Esophagus muscularis mucosa (tissue), 4 donors: ENCODE measurements around the gene ABCC9. TPM values are rescaled to one million over a fixed set of nuclear protein-coding genes. Genes with fewer than 3 reads are reported as not detected.
A peak's percentile ranks its signal among the peaks of the same experiment; 100 is the strongest.

Source experiments
- DNase-seq: peaks from one replicate; pipeline ENCODE4 v3.0.0-alpha.2; 2017; ENCODE audit errors: extremely low spot score
- H3K27ac ChIP-seq, 4 donors: fragments of 200-600 bp; sonication (generic); replicated peaks in 1 of 4; 1 replicate in 3 of 4; 2 replicates in 1 of 4; pipeline ENCODE4 v1.5.1; 2016 to 2019; ENCODE audit warnings: mild to moderate bottlenecking in 1 of 4
- H3K27me3 ChIP-seq, 4 donors: fragments of 200-600 bp; sonication (generic); one replicate each; pipeline versions ENCODE4 v1.5.1 to v1.6.0; 2016 to 2019
- H3K36me3 ChIP-seq, 4 donors: fragments of 200-600 bp; sonication (generic); one replicate each; pipeline ENCODE4 v1.5.1; 2016 to 2019
- H3K4me1 ChIP-seq, 4 donors: fragments of 200-600 bp; sonication (generic); one replicate each; pipeline ENCODE4 v1.5.1; 2016 to 2019
- H3K4me3 ChIP-seq, 4 donors: fragments of 200-600 bp; sonication (generic); 1 replicate in 2 of 4; 2 replicates in 2 of 4; pipeline ENCODE4 v1.5.1; 2016 to 2019; ENCODE audit warnings: mild to moderate bottlenecking in 4 of 4, moderate library complexity in 1 of 4
- H3K9me3 ChIP-seq, 4 donors: fragments of 200-600 bp; sonication (generic); 1 replicate in 3 of 4; 2 replicates in 1 of 4; pipeline ENCODE4 v1.5.1; 2016 to 2019
- EP300 ChIP-seq: sonication (generic); formaldehyde crosslinking; IDR thresholded peaks from one replicate; pipeline ENCODE4 v1.6.1; 2017; ENCODE audit warnings: antibody characterized with exemption
- POLR2A ChIP-seq: fragments of 450-650 bp; IDR thresholded peaks from one replicate; pipeline ENCODE4 v1.6.1; 2017; ENCODE audit warnings: antibody characterized with exemption, moderate library complexity, mild to moderate bottlenecking, low read depth
- POLR2AphosphoS5 ChIP-seq, 2 donors: sonication (generic); formaldehyde crosslinking; IDR thresholded peaks; one replicate each; pipeline ENCODE4 v1.6.1; 2017; ENCODE audit warnings: antibody characterized with exemption in 2 of 2
- WGBS: methylation state at CpG from one replicate; pipeline ENCODE4 v1.1.5; 2018; 5-methylcytosine and 5-hydroxymethylcytosine counted together
- intact Hi-C: fragments of 100-400 bp; cut with DNase I; formaldehyde crosslinking; loops from one replicate; pipeline ENCODE4 v1.15.1; 2023
- total RNA-seq, 4 donors: library from RNA; depleted of rRNA; stranded (reverse); fragments of >200 nt; gene quantifications; one replicate each; pipeline versions ENCODE4 v1.1.0 to v1.2.1, GENCODE V29; 2016
- TF ChIP-seq, protein P1 (sequence below), 3 experiments: fragments of 200-600 bp in 2 of 3; fragments of 450-650 bp in 1 of 3; sonication (generic) in 2 of 3; IDR thresholded peaks; one replicate each; pipeline ENCODE4 v1.5.1; 2017 to 2019; ENCODE audit warnings: antibody characterized with exemption in 3 of 3, mild to moderate bottlenecking in 2 of 3, moderate library complexity in 1 of 3

ABCC9 gene
- total RNA-seq, 4 donors from 2014 or later, result 44.1 to 58.6 (median 50.9) TPM

DNA sequence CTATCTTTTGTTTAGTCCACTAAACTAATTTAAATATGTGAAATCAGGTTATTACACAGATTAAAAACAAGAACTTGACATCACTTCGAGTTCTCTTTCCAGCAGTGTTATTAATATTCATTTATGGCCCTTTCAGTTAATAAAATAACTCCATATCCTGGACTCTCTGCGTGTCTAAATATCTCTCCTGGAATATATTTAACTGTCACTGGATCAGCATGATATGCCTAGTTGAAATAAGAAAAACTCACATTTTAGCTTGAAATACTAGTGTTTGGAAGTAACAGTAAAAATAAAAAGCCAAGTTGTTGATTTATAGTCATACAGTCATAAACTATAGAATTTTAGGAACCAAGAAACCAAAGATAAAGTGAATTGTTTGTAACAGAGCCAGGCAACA is 45.6 kb downstream of the ABCC9 start:
- H3K4me3 ChIP-seq, result no peak overlapping the region
- intact Hi-C loops, result loop anchor here (10.0 kb wide), 1 partner anchor 49 kb away; the partner anchor contains the start of gene ABCC9
- no peaks in the 10 kb centered on the region for H3K27me3 ChIP-seq
- H3K9me3 ChIP-seq, result no peaks in the 10 kb centered on the region
- peaks cover 23 to 53% (median 51%) of the 10 kb centered on the region in 4 donors for H3K4me1 ChIP-seq
- no peak for DNase-seq
- H3K36me3 ChIP-seq, result peaks cover 0 to 7% (median 2%) of the 10 kb centered on the region in 4 donors
- 38% methylated on average over 2 of the region's 2 CpGs for WGBS
- H3K27ac ChIP-seq, result peak overlapping the region; percentile 51 to 80 (median 72)
- TF ChIP-seq, protein P1, sequence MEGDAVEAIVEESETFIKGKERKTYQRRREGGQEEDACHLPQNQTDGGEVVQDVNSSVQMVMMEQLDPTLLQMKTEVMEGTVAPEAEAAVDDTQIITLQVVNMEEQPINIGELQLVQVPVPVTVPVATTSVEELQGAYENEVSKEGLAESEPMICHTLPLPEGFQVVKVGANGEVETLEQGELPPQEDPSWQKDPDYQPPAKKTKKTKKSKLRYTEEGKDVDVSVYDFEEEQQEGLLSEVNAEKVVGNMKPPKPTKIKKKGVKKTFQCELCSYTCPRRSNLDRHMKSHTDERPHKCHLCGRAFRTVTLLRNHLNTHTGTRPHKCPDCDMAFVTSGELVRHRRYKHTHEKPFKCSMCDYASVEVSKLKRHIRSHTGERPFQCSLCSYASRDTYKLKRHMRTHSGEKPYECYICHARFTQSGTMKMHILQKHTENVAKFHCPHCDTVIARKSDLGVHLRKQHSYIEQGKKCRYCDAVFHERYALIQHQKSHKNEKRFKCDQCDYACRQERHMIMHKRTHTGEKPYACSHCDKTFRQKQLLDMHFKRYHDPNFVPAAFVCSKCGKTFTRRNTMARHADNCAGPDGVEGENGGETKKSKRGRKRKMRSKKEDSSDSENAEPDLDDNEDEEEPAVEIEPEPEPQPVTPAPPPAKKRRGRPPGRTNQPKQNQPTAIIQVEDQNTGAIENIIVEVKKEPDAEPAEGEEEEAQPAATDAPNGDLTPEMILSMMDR (IDR thresholded peaks at IDR 0.05), result no peak
- TF ChIP-seq POLR2A, result no peak
- no peak for TF ChIP-seq POLR2AphosphoS5 (IDR thresholded peaks at IDR 0.05)
- no peak for TF ChIP-seq EP300

DNA sequence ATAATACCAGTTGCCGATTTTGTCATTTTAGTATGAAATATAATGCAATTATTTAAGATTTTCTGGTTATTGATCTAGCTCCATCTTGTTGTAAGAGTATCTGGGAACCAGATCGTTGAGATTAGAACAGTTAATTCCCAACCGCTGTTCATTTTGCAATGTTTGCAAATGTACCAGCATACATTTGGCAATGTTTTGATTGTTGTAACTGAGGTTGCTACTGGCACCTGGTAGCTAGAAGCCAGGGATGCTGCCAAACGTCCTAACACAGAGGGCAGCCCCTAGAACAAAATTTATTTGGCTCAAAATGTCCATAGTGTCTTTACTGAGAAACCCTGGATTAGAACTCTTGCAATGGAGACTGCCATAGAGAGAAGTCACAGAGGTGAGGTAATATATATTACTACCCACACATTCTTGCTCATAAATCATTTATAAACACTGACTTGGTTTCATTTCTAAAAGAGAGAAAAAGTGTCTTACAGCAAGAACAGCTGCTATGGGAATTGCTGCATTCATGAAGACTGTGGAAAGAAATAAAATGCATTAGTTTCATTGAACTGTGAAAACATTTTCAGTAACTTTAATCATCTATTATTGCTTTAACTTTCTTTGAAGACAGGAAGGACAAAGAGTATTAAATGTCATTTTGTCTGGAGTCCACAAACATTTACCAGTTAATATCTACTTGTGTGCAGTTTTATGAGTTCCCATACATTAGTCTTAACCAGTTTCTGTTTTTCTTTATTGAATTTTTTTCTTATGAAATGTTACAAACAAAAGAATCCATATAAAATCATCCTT is 46.2 kb downstream of the ABCC9 start:
- H3K4me1 ChIP-seq, result peaks cover 23 to 53% (median 51%) of the 10 kb centered on the region in 4 donors
- DNase-seq, result no peak
- H3K36me3 ChIP-seq, result peaks cover 0 to 6% (median 2%) of the 10 kb centered on the region in 4 donors
- no peak overlapping the region for H3K4me3 ChIP-seq
- 60% methylated on average over 4 of the region's 4 CpGs for WGBS
- intact Hi-C loops, result loop anchor here (5.0 to 10.0 kb wide), 2 partner anchors 50 to 123 kb away; partner anchors contain the start of genes ABCC9 and KCNJ8
- TF ChIP-seq POLR2AphosphoS5 (IDR thresholded peaks at IDR 0.05) (peak in 1 of 2 donors; percentile 29), POLR2A (no peak)
- H3K27ac ChIP-seq, result peak overlapping the region; percentile 51 to 80 (median 72)
- no peaks in the 10 kb centered on the region for H3K27me3 ChIP-seq
- no peaks in the 10 kb centered on the region for H3K9me3 ChIP-seq

DNA sequence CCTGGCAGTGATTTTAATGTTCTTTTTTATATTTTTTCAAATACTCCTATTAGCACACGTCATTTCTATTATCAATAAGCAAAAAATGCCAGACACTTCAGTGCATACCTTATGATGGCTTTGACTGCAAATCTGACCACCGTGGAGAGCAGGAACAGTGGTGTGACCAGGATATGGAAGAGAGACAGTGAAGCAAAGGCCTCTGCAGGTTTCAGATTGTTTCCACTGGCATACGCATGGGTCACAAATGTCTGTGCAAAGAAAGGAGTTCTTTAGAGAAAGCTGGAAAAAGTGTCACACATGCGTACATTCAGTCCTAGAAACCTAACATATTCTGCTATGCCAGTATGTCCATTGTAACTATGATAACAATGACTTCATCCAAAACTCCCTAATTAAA is 47.3 kb downstream of the ABCC9 start:
- Histone ChIP-seq H3K36me3 (no peaks in the 10 kb centered on the region), H3K27ac (peak overlapping the region; percentile 51 to 80 (median 72)), H3K27me3 (no peaks in the 10 kb centered on the region), H3K4me3 (no peak overlapping the region), H3K9me3 (no peaks in the 10 kb centered on the region), H3K4me1 (peaks cover 23 to 52% (median 51%) of the 10 kb centered on the region in 4 donors)
- intact Hi-C loops, result loop anchor here (5.0 to 10.0 kb wide), 2 partner anchors 51 to 122 kb away; partner anchors contain the start of genes ABCC9 and KCNJ8
- TF ChIP-seq EP300 (no peak), POLR2A (no peak), POLR2AphosphoS5 (IDR thresholded peaks at IDR 0.05) (no peak)
- TF ChIP-seq, protein P1 (IDR thresholded peaks at IDR 0.05), result no peak
- DNase-seq, result no peak
- WGBS, result 87% methylated on average over 4 of the region's 4 CpGs

DNA sequence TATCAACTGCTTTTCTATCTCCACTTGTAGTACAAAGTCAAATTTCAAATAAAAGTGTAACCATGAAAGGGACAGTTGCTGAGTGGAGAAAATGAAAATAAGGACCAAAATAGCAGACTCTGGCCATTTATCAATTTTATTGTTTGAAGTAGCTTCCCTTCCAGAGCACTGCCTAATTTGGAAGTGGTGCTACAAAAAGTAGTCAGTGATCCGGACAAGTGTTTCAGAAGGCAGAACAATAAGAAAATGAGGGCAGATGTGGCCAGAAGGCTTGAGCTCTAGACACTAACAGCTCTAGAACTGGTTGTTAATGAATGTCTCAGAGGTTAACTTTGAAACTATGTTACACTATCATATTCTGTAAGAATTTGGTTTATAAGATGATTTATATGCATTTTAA is 48.9 kb downstream of the ABCC9 start:
- no peak for DNase-seq
- H3K4me1 ChIP-seq, result peaks cover 23 to 61% (median 59%) of the 10 kb centered on the region in 4 donors
- intact Hi-C loops, result loop anchor here (5.0 to 10.0 kb wide), 2 partner anchors 52 to 120 kb away; partner anchors contain the start of genes ABCC9 and KCNJ8
- H3K27ac ChIP-seq, result peak overlapping the region; percentile 71 to 80 (median 76)
- H3K4me3 ChIP-seq, result peak overlapping the region in 1 of 4 donors; percentile 9
- H3K36me3 ChIP-seq, result peaks cover 0 to 4% (median 0%) of the 10 kb centered on the region in 4 donors
- TF ChIP-seq, protein P1 (IDR thresholded peaks at IDR 0.05), result no peak
- no peak for TF ChIP-seq EP300
- TF ChIP-seq POLR2AphosphoS5 (IDR thresholded peaks at IDR 0.05), result no peak
- TF ChIP-seq POLR2A, result no peak
- no peaks in the 10 kb centered on the region for H3K27me3 ChIP-seq
- no peaks in the 10 kb centered on the region for H3K9me3 ChIP-seq
- WGBS, result 10% methylated on average over 1 of the region's 1 CpG

DNA sequence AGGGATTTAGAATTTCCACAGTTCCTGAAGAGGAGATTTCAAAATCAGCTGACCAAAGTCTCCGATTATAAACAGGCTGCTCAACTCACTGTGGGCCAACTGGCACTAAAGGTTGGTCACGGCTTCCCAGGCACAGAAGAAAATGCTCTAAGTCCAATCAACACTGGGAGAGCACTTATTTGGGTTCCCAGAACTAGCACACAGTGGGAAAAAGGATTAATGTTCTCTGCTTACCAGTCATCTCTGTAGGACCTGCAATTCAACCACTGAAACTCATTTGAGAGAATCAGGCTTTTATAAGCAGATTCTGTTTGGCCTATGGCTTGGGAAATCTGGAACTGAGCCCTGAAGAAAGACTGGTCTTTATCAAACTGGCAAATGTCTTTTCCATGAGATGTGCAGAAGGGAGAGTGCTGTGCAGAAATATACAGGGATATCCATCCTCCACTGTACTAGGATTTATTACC is 49.4 kb downstream of the ABCC9 start:
- intact Hi-C loops, result loop anchor here (5.0 to 10.0 kb wide), 2 partner anchors 53 to 119 kb away; partner anchors contain the start of genes ABCC9 and KCNJ8
- TF ChIP-seq, protein P1 (IDR thresholded peaks at IDR 0.05), result no peak
- TF ChIP-seq POLR2AphosphoS5 (IDR thresholded peaks at IDR 0.05), result peak; percentile 71 to 75
- peaks cover 0 to 10% (median 0%) of the 10 kb centered on the region in 4 donors for H3K36me3 ChIP-seq
- H3K9me3 ChIP-seq, result no peaks in the 10 kb centered on the region
- WGBS, result 17% methylated on average over 2 of the region's 2 CpGs
- peak overlapping the region; percentile 71 to 80 (median 76) for H3K27ac ChIP-seq
- H3K4me1 ChIP-seq, result peaks cover 23 to 61% (median 59%) of the 10 kb centered on the region in 4 donors
- no peak for DNase-seq
- no peaks in the 10 kb centered on the region for H3K27me3 ChIP-seq
- peak overlapping the region in 1 of 4 donors; percentile 9 for H3K4me3 ChIP-seq
